H1 (cell line): Measurements from ENCODE around the gene SH3GL2. TPM values are rescaled to one million over a fixed set of nuclear protein-coding genes. Genes with fewer than 3 reads are reported as not detected.

Source experiments
- BRCA1 ChIP-seq: IDR thresholded peaks from 2 replicates; pipeline ENCODE4 v1.6.1; 2012; ENCODE audit warnings: low read depth, low read length, improper control_type of control experiment
- CTBP2 ChIP-seq: IDR thresholded peaks from 2 replicates; pipeline ENCODE4 v1.7.0; 2011; ENCODE audit warnings: borderline replicate concordance, mild to moderate bottlenecking, moderate library complexity, mixed read lengths, low read length; ENCODE audit not compliant: insufficient read depth, insufficient read length
- EP300 ChIP-seq, 2 experiments: IDR thresholded peaks; 1 replicate in 1 of 2; 2 replicates in 1 of 2; pipeline ENCODE4 v1.6.1; 2011 to 2012; ENCODE audit warnings: low read depth in 2 of 2, low read length in 2 of 2, mild to moderate bottlenecking in 2 of 2, borderline replicate concordance in 1 of 2, inconsistent platforms in 1 of 2, moderate library complexity in 1 of 2
- NANOG ChIP-seq: IDR thresholded peaks from 2 replicates; pipeline ENCODE4 v1.6.1; 2011; ENCODE audit warnings: low read length, low read depth, mild to moderate bottlenecking, inconsistent platforms; ENCODE audit not compliant: insufficient read depth, poor library complexity, severe bottlenecking
- RBBP5 ChIP-seq: IDR thresholded peaks from 2 replicates; pipeline ENCODE4 v1.7.1; 2012; ENCODE audit warnings: low read depth, mild to moderate bottlenecking, inconsistent platforms, low read length, moderate library complexity, borderline replicate concordance
- RFX5 ChIP-seq: IDR thresholded peaks from 2 replicates; pipeline ENCODE4 v1.6.1; 2011; ENCODE audit warnings: low read depth, low read length, improper control_type of control experiment, borderline replicate concordance
- SIX5 ChIP-seq: IDR thresholded peaks from 2 replicates; pipeline ENCODE4 v1.6.1; 2011; ENCODE audit warnings: mild to moderate bottlenecking, low read depth, low read length
- polyA plus RNA-seq, 7 experiments: library from polyadenylated mRNA; depleted of rRNA in 3 of 7; stranded (reverse) in 5 of 7; unstranded in 2 of 7; fragments of >200 nt in 5 of 7; fragments of 200-250 nt in 2 of 7; gene quantifications; 1 replicate in 5 of 7; 2 replicates in 1 of 7; 4 replicates in 1 of 7; pipeline versions ENCODE4 v1.2.1 to v1.2.3, GENCODE V29; 2011 to 2013; ENCODE audit warnings: missing spikeins in 2 of 7, mixed read lengths in 2 of 7
- total RNA-seq: library from RNA; stranded (reverse); fragmentation: NEBNext Ultra II Directional; extraction: Animal tissue kit (Norgen Biotek cat#: 25700); gene quantifications from 2 replicates; pipeline ENCODE4 v1.2.1, GENCODE V29; 2021
- TF ChIP-seq, protein P1 (sequence below): IDR thresholded peaks from 2 replicates; pipeline ENCODE4 v1.6.1; 2012; ENCODE audit warnings: low read length, inconsistent platforms

The SH3GL2 gene
- total and polyA plus RNA-seq, 2 of the 8 experiments (the other 6 are each of a cell fraction or from before 2014, with no cell fraction given) = 4.7 to 5.3 TPM

DNA sequence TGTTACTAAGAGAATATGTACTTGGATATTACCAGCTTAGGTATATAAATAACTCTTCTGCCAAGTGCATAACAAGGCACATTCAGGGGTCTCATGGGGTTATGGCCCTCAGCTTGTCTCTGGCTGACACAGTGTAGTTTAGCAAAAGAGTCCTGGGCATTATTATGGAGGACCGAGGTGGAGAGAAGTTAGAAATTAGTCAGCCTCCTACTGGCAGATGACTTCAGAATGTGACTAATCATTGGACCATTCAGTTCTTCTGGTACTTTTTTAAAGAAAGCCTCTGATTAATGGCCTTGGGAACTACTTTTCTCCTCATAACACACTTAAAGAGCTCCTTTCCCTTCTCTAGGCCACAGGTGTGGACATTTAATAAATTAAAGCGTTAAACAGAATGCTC, 178.9 kb downstream of the SH3GL2 start (continued):
- TF ChIP-seq EP300 (IDR thresholded peaks at IDR 0.05; ENCODE audit: borderline replicate concordance in 1 of 2, low read depth in 2 of 2, low read length in 2 of 2) (no peak), CTBP2 (no peak), BRCA1 (no peak), RBBP5 (no peak), SIX5 (no peak), RFX5 (no peak), NANOG (no peak)
- TF ChIP-seq, protein P1, sequence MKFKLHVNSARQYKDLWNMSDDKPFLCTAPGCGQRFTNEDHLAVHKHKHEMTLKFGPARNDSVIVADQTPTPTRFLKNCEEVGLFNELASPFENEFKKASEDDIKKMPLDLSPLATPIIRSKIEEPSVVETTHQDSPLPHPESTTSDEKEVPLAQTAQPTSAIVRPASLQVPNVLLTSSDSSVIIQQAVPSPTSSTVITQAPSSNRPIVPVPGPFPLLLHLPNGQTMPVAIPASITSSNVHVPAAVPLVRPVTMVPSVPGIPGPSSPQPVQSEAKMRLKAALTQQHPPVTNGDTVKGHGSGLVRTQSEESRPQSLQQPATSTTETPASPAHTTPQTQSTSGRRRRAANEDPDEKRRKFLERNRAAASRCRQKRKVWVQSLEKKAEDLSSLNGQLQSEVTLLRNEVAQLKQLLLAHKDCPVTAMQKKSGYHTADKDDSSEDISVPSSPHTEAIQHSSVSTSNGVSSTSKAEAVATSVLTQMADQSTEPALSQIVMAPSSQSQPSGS = no peak
